Transverse colon (tissue), 4 donors: ENCODE measurements around the gene AHCTF1. TPM values are rescaled to one million over a fixed set of nuclear protein-coding genes. Genes with fewer than 3 reads are reported as not detected.

Source experiments
- DNase-seq: peaks from one replicate; pipeline ENCODE4 v3.0.0-alpha.2; 2019
- H3K27ac ChIP-seq, 4 donors: fragments of 200-600 bp; sonication (generic); 2 replicates each; pipeline ENCODE4 v1.5.1; 2016 to 2018; ENCODE audit warnings: inconsistent platforms in 4 of 4
- H3K27me3 ChIP-seq: fragments of 200-600 bp; sonication (generic); 2 replicates; pipeline ENCODE4 v1.5.1; 2017; ENCODE audit warnings: inconsistent platforms
- H3K36me3 ChIP-seq, 4 donors: fragments of 200-600 bp; sonication (generic); 2 replicates each; pipeline ENCODE4 v1.5.1; 2017 to 2019; ENCODE audit warnings: inconsistent platforms in 4 of 4
- H3K4me1 ChIP-seq, 4 donors: fragments of 200-600 bp; sonication (generic); 2 replicates each; pipeline ENCODE4 v1.5.1; 2017 to 2020; ENCODE audit warnings: inconsistent platforms in 4 of 4
- H3K4me3 ChIP-seq, 4 donors: fragments of 200-600 bp; sonication (generic); 1 replicate in 1 of 4; 2 replicates in 3 of 4; pipeline versions ENCODE4 v1.5.1 to v1.6.1; 2017 to 2019; ENCODE audit warnings: inconsistent platforms in 4 of 4
- H3K9me3 ChIP-seq, 2 donors: fragments of 200-600 bp; sonication (generic); 2 replicates each; pipeline ENCODE4 v1.5.1; 2017 to 2019; ENCODE audit warnings: inconsistent platforms in 2 of 2
- EP300 ChIP-seq: sonication (generic); formaldehyde crosslinking; IDR thresholded peaks from one replicate; pipeline ENCODE4 v1.6.1; 2017; ENCODE audit warnings: antibody characterized with exemption, low read depth
- POLR2A ChIP-seq: fragments of 450-650 bp; IDR thresholded peaks from one replicate; pipeline ENCODE4 v1.6.1; 2016; ENCODE audit warnings: antibody characterized with exemption, mild to moderate bottlenecking, moderate library complexity
- POLR2AphosphoS5 ChIP-seq, 3 donors: sonication (generic); formaldehyde crosslinking; IDR thresholded peaks; one replicate each; pipeline ENCODE4 v1.6.1; 2016; ENCODE audit warnings: antibody characterized with exemption in 3 of 3
- WGBS, 2 donors: methylation state at CpG; one replicate each; pipeline ENCODE4 v1.1.5; 2018; ENCODE audit warnings: low coverage in 1 of 2; 5-methylcytosine and 5-hydroxymethylcytosine counted together
- in situ Hi-C, 4 donors: fragments of 200-750 bp; cut with MboI; loops; one replicate each; pipeline versions ENCODE4 v1.15.0 to v1.15.1; 2017; ENCODE audit warnings: low sequenced_read_pairs in 3 of 4, low pct_ligation_motif_present in 1 of 4, low pct_unique_long_range_greater_than_20kb in 1 of 4
- intact Hi-C: fragments of 100-400 bp; cut with DNase I; formaldehyde crosslinking; loops from one replicate; pipeline ENCODE4 v1.15.1; 2023; ENCODE audit warnings: low total_unique reads
- small RNA-seq, 4 donors: library from RNA; depleted of rRNA; stranded (forward); fragments of <200 nt; gene quantifications; one replicate each; pipeline ENCODE3, GENCODE V24; 2016
- total RNA-seq, 4 donors: library from RNA; depleted of rRNA; stranded (reverse); fragments of >200 nt; gene quantifications; one replicate each; pipeline ENCODE4 v1.1.0, GENCODE V29; 2016
- TF ChIP-seq, protein P1 (sequence below), 5 experiments: fragments of 200-600 bp in 3 of 5; fragments of 450-650 bp in 2 of 5; sonication (generic) in 3 of 5; IDR thresholded peaks; 1 replicate in 2 of 5; 2 replicates in 3 of 5; pipeline ENCODE4 v1.5.1; 2016 to 2017; ENCODE audit warnings: antibody characterized with exemption in 5 of 5, inconsistent platforms in 3 of 5, mild to moderate bottlenecking in 2 of 5, moderate library complexity in 1 of 5

Gene AHCTF1
- total RNA-seq, 4 donors from 2014 or later, result 10.0 to 113 (median 34.7) TPM

DNA sequence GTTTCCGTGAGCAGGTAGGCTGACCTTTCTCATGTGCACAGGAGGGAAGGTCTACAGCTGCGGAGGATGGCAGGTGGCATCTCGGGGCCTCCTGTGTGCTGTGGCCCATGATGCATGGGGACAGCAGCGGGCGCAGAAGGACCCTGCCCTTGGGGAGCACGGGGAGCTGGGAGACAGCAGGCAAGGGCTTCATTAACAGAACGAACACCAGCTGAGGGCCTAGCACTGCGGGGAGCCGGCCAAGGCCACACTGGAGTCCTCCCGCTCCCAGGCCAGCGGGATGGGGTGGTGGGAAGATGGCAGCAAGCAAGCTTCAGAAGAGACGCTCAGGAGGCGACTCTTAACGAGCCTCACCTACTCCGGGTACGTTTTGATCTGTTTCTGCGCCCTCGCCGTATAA, 140.9 kb downstream of the AHCTF1 start:
- peaks cover 0 to 17% (median 13%) of the 10 kb centered on the region in 4 donors for H3K4me1 ChIP-seq
- TF ChIP-seq, protein P1, sequence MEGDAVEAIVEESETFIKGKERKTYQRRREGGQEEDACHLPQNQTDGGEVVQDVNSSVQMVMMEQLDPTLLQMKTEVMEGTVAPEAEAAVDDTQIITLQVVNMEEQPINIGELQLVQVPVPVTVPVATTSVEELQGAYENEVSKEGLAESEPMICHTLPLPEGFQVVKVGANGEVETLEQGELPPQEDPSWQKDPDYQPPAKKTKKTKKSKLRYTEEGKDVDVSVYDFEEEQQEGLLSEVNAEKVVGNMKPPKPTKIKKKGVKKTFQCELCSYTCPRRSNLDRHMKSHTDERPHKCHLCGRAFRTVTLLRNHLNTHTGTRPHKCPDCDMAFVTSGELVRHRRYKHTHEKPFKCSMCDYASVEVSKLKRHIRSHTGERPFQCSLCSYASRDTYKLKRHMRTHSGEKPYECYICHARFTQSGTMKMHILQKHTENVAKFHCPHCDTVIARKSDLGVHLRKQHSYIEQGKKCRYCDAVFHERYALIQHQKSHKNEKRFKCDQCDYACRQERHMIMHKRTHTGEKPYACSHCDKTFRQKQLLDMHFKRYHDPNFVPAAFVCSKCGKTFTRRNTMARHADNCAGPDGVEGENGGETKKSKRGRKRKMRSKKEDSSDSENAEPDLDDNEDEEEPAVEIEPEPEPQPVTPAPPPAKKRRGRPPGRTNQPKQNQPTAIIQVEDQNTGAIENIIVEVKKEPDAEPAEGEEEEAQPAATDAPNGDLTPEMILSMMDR (IDR thresholded peaks at IDR 0.05), result no peak
- TF ChIP-seq POLR2AphosphoS5 (IDR thresholded peaks at IDR 0.05), result no peak
- intact Hi-C loops, result no loop called here
- H3K36me3 ChIP-seq, result no peaks in the 10 kb centered on the region
- H3K27ac ChIP-seq, result no peak overlapping the region
- no peak overlapping the region for H3K4me3 ChIP-seq
- no peak for DNase-seq
- H3K9me3 ChIP-seq, result no peaks in the 10 kb centered on the region
- no peaks in the 10 kb centered on the region for H3K27me3 ChIP-seq
- 93% methylated on average over 19 of the region's 19 CpGs; no CpG with 5 or more reads in 1 of the 2 donors for WGBS, 2 donors
- in situ Hi-C loops, result no loop called here

DNA sequence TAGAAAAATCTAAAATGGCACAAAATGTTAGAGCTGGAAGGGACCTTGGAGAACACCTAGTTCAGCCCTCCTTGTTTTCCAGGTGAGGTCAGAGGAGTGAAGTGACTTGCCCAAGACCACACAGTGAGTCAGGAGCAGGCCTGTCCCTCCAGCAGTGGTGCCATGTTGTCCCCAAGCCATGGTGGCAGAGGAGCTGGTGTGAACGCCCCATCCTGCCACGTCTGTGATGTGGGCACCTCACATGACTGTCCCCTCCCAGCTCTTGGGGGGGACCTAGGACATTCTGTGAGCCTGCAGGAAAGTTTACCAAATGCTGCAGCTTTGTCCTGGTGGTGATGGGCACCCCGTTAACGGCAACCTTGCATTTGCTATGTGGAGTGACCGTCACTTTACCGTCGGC, 141.4 kb downstream of the AHCTF1 start:
- H3K4me3 ChIP-seq, result no peak overlapping the region
- in situ Hi-C loops (no loop called here), intact Hi-C loops (no loop called here)
- no peaks in the 10 kb centered on the region for H3K36me3 ChIP-seq
- H3K4me1 ChIP-seq, result peaks cover 0 to 17% (median 13%) of the 10 kb centered on the region in 4 donors
- WGBS, 2 donors, result 97 to 100% methylated on average over 2 to 7 of the region's 7 CpGs
- TF ChIP-seq POLR2AphosphoS5 (IDR thresholded peaks at IDR 0.05), result no peak
- no peaks in the 10 kb centered on the region for H3K9me3 ChIP-seq
- H3K27me3 ChIP-seq, result no peaks in the 10 kb centered on the region
- no peak for DNase-seq
- H3K27ac ChIP-seq, result no peak overlapping the region

DNA sequence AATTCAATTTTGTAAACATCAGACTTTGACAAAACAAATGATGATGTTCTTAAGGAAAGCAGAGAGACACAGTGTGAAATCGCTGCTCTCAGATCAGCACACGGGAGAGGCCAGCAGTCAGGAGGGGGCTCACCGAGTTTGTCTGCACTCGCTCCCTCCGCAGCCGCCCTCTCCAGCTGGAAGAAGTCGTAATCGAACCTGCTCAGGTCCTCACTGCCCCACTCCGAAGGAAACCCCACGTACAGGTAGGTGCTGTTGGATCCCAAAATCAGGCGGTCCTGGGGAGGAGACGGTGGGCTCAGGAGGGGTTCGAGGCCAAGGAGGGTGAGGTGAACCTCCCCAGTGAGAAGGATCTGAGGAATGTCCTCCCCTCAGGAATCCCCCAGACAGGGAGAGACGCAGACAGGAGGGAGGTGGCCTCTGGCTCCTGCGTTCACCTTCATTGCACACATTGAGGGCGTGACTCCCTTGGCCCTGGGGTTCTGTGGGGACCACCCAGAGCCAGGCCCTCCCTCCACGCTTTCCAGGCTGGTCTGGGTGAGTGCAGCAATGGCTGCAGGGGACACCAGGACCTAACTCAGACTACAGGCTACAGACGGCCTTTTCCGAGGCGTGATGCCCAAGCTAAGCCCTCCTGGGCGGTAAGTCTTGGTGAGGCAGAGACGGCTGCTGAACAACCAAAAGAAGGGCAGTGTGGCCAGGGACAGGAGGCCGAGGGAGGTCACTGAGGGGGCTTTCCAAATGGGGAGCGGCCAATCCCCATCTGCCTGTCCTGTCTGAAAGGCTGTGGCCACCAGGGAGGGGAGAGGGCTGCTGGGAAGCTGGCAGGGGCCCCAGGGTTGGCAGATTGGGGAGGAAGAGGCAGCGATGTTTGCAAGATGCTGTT, 142.1 kb downstream of the AHCTF1 start:
- intact Hi-C loops, result loop anchor here (5.0 kb wide), 1 partner anchor 818 kb away; the partner anchor contains the start of gene OR2G3
- WGBS, 2 donors, result 88% methylated on average over 25 of the region's 25 CpGs; no CpG with 5 or more reads in 1 of the 2 donors
- Histone ChIP-seq H3K27ac (no peak overlapping the region), H3K27me3 (no peaks in the 10 kb centered on the region), H3K9me3 (no peaks in the 10 kb centered on the region), H3K4me1 (peaks cover 0 to 13% (median 10%) of the 10 kb centered on the region in 4 donors), H3K4me3 (no peak overlapping the region), H3K36me3 (no peaks in the 10 kb centered on the region)
- DNase-seq, result no peak
- TF ChIP-seq EP300, result no peak
- no peak for TF ChIP-seq POLR2AphosphoS5 (IDR thresholded peaks at IDR 0.05)
- no peak for TF ChIP-seq POLR2A
- TF ChIP-seq, protein P1 (IDR thresholded peaks at IDR 0.05), result no peak
- in situ Hi-C loops, result no loop called here

Small RNA genes lying within 50 kb of the gene (small RNA-seq; reads per million reads assigned to genes)
- gene AC113174.1, result 0 reads per million in 4 donors
- 0 reads per million in 4 donors for gene RF00402

Other genes starting within 250 kb of the AHCTF1 start
- 10 to 100 TPM in 3 of 4 donors, 1 to 10 TPM in 1; 4.8 to 28.5 (median 17.4) TPM for gene SCCPDH, start 207.5 kb downstream of the AHCTF1 start, total RNA-seq
- gene ZNF695, start 76.1 kb upstream of the AHCTF1 start, total RNA-seq, result 10 to 100 TPM in 1 of 4 donors, under 1 TPM in 2, not detected in 1; 0.16 to 11.7 (median 0.27) TPM
- gene ZNF670, start 146.9 kb upstream of the AHCTF1 start, total RNA-seq, result 1 to 10 TPM; 1.9 to 4.6 (median 2.6) TPM
- gene ZNF669, start 172.4 kb upstream of the AHCTF1 start, total RNA-seq, result 10 to 100 TPM in 1 of 4 donors, 1 to 10 TPM in 3; 2.4 to 26.2 (median 4.9) TPM
- gene ZNF124, start 240.1 kb upstream of the AHCTF1 start, total RNA-seq, result 10 to 100 TPM; 27.5 to 61.1 (median 41.5) TPM